IPS-NIHi7 (cell line): ENCODE measurements around the gene GALNT15.

ENCODE experiments used
- DNase-seq: peaks from one replicate; pipeline ENCODE4 v3.0.0; 2012; ENCODE audit warnings: mixed read lengths; ENCODE audit errors: extremely low spot score

Gene GALNT15

DNA sequence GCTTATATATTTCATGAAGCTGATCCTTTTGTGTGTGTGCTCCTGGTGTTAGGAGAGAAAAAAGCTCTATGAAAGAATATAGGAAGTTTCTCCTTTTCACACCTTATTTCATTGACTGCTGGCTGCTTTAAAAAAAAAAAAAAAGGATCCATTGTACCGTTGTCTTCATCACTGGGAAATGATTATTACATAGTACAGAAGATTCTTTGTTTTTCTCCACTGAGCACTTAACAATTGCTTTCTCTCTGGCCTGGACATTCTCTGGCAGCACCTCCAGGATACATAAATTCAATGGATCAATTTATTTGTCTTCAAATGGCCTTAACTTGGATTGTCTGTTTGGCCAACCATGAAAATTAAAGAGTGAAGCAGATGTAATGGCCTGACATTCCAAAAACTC, 53.1 kb downstream of the GALNT15 start:
- no peak for DNase-seq

DNA sequence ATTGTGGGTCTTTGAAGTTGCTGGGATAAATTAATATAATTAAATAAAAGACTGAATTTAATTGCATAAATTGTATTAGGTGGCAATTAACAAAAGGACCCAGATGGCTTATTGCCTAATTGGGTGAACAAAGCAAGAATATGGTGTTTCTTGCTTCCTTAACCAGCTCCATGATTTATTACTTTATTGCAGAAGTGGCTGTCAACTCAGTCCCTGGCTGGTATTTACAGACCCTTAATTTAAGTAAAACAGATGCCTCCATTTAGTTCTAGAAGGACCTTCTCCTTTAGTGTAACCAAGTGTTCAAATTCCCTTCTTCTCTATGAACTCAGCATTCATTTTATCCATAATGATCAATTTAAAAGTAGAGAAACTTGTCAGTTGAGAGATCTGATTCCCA, 55.2 kb downstream of the GALNT15 start:
- no peak for DNase-seq

DNA sequence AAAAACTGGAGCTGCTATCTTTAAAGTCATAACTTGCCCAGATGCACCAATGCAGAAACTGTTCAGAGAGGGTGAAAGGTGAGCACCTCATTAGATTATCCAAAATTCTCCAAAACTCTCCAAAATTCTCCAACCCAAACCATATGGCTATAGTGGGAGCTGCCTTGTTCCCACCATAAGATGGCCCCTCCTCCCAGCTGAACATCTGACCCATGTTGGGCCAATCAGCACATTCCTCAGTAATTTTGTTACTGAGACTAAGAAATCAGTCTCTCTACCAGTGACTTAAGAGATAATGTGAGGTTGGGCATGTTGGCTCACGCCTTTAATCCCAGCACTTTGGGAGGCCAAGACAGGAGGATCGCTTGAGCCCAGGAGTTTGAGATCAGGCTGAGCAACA, 57.5 kb downstream of the GALNT15 start:
- DNase-seq, result no peak

DNA sequence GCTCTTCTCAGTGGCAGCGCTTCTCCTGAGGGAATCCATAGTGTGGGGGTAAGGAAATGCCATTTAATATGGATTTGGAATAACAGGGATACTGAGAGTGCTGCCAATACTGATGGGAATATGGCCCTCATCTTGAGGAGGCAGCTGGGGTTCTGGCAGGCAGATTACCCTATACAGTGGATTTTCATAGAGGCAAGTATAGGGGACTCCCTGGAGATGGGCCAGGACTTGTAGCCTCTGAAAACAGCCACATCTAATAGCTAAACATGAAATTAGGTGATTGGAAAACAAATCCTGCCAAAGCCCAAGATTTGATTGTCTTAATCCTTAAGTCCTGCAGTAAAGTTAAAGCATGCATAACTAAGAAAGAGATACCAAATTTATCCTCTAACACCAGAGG, 59.3 kb downstream of the GALNT15 start:
- no peak for DNase-seq

- DNase-seq, result no peak
Observed at GRCh38 chr3:16234281-16234680, 59.8 kb downstream of the GALNT15 start.

GRCh38 chr3:16236030-16236639, 61.7 kb downstream of the GALNT15 start:
- no peak for DNase-seq

DNA sequence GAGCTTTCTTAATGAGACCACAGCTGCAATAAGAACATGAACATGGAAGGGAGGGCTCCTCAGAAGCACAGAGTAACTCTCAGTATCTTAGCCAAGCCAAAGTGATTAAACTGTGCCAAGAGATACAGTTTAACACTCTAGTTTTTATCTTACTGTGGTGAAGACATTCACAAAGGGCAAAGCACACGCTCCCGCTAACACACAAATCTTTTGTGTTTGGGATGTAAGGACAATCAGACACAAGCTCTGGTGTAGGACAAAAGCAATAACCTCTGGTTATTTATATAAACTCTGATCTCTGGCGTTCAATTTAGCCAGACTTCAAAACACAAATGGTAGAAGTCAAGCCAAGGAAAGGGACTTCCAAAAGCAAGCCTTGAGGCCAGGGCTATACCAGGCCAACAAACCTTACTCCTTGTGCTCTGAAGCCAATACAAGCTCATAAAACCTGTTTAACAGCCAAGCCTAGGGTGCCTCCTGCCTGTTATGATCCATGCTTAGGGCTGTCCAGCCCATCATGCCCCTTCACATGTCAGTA, 62.4 kb downstream of the GALNT15 start:
- DNase-seq, result no peak

DNA sequence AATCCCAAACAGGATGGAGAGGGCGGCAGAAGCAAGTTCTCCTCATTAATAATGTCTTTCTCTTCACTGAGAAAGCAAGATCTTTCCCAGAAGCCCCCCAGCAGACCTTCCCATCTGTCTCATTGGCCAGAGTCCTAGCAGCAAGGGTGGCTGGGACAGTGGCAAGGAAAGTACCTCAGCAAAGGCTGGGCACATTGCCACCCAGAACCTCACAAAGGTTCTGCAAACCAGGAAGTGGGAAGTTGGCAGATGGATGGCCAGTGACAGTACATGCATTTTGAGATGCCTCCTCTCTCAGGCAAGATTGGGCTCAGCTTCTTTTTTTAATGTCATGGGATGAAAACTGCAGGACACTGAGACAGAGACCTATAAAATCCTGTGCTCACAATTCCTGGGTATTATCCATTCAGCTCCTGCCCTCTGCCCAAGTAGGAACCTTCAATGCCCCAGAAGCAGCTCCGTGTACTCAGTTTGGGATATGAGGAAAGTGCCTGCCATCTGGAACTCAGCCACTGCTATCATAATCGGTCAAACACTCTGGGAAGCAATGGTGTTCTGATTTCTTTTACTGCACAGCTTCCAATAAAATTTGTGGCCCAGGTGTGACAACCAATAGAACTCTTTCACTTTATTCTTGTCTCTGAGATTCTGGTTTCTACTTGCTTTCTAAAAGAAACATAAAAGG, 64.7 kb downstream of the GALNT15 start:
- no peak for DNase-seq

- no peak for DNase-seq
Observed at GRCh38 chr3:16239780-16240179, 65.3 kb downstream of the GALNT15 start.

- DNase-seq, result no peak
Observed at GRCh38 chr3:16240229-16241023, 65.9 kb downstream of the GALNT15 start.

- no peak for DNase-seq
Observed at GRCh38 chr3:16241225-16241624, 66.7 kb downstream of the GALNT15 start.

- no peak for DNase-seq
Observed at GRCh38 chr3:16242177-16242576, 67.7 kb downstream of the GALNT15 start.

DNA sequence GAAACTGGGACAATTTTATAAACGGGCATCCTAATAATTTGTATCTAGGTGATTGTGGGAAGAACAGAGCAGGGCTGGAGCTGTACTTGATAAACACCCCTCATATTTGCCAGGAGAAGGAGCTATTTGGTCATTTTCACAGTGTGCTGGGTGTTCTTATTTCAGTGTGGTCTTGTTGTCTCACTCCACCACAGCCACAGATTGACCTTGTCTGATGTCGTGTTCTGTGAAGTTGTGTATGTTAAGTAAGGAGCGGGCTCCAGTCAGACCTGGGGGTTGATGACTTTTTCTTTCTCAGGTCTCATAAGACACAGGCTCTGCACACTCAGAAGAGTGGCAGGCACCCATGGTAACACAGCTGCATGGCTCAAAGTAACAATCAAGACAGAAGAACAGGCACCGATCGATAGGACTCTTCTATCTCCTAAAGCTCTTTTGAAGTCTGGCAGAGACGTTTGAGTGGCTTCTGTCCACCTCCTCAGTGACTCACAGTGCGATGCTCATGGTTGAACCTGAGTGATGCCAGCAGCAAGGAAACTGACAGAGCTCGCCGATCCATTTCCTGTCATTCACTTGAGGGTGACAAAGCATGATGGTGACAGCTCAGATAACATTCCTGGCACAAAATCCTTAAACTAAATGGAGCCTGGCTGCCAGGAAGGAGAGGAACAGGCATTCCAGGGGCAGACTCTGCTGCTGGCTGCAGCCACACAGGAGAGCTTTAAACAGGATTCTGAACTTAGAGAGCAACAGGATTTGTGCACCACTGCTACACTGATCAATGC, 69.4 kb downstream of the GALNT15 start:
- no peak for DNase-seq

- no peak for DNase-seq
Observed at GRCh38 chr3:16245609-16246008, 71.1 kb downstream of the GALNT15 start.

DNA sequence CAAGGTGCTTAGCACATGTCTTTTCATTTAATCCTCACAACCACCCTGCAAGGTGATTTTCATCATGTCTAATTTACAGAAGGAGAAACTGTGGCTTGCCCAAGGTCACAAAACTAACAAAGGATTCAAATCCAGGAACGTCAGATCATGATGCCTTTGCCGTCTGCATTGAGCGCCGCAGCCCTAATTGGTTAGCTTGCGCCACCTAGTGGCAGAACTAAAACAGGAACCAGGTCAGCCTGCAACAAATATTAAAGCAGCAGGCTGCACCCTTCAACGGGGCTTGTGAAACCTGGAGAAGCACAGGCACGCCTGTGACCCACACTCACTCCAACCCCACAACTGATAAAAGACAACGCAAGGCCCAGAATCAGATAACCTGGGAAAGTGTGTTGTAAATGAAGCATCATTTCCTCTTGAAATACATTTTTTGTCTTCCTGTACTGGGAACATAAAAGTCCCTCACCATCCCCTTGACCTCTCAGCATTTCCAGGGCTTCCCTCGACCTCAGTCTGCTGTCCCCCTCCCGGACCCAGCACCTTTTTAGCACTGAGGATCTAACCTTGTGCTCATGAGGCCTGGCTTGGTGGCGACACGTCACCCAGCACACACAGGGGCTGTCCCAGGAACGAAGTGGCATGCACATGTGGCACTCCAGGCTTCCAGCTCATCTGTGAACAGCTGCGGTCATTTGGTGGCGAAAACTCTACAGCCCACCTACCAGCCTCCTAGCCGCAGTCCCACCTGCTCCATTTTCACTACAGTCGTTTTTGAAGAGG, 73.0 kb downstream of the GALNT15 start:
- DNase-seq, result peak; percentile 85

GRCh38 chr3:16248556-16248955, 74.1 kb downstream of the GALNT15 start:
- no peak for DNase-seq

DNA sequence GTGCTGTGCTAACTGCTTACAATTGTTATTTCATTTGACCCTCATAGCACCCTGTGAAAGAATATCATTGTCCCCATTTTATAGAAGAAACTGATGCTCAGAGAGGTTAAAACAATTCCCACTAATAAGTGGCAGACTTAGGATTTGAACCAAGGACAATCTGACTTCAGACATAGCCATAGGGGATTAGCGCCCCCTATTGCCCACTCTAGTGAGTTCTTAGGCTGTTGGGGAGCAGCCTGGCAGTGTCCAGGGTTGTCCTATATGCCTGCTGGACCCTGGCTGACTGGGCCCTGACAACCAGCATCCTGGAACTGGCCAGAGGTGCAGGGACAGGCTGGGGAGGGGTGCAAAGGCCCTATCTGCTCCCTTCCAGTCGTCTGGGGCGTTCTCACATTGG, 74.9 kb downstream of the GALNT15 start:
- peak; percentile 64 for DNase-seq

- no peak for DNase-seq
Observed at GRCh38 chr3:16249886-16250285, 75.4 kb downstream of the GALNT15 start.

GRCh38 chr3:16251316-16252085, 77.0 kb downstream of the GALNT15 start:
- DNase-seq, result no peak

GRCh38 chr3:16252243-16252978, 77.9 kb downstream of the GALNT15 start:
- no peak for DNase-seq
